GM18517 (cell line): ENCODE measurements around the gene AMELX.

ENCODE experiments used
- ATAC-seq: cut with Tn5 transposase; IDR thresholded peaks from one replicate; pipeline ENCODE4 v1.9.1; 2021; ENCODE audit warnings: mild to moderate bottlenecking, moderate library complexity; ENCODE audit not compliant: unreplicated experiment

AMELX gene

DNA sequence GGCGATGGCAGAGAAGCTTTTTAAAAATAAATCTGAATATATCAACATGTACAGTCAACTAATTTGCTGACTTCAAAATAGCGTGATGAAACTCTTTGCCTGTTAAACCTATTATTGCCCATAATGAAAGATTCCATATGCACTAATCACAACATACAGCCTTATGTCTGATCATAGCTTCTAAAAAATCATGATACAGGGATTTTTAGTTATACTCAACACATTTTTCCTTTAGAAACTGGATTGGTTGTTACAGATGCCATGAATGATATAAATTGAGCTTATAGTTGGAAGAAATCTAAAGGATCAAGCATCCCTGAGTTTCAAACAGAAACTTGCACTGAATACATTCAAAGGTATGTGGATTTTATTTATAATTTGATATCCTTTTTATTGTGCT is at the start of gene AMELX:
Gene AMELX, plus strand, starts transcription at position 301 of the 400 bp plus-strand sequence. CDS start 1,376 bp downstream, outside the sequence.
- no peak for ATAC-seq

DNA sequence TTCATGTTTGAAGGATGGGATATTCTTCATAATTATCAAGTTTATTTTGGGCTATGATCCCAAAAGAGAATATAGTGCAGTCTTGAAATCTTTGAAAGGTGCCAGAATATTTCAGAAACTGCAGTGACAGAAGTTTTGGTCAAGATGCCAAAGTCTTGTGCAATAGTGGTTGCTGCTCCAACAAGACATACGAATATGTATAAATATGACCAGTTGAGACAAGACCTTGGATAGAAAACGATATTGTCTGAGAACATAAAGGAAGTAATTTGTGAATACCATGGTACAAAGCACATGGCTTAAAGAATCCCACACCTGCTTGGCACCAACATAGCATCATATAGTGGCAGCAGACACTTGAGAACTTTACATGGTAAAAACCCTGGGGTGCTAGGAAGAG is 48.6 kb upstream of the AMELX start:
- no peak for ATAC-seq

DNA sequence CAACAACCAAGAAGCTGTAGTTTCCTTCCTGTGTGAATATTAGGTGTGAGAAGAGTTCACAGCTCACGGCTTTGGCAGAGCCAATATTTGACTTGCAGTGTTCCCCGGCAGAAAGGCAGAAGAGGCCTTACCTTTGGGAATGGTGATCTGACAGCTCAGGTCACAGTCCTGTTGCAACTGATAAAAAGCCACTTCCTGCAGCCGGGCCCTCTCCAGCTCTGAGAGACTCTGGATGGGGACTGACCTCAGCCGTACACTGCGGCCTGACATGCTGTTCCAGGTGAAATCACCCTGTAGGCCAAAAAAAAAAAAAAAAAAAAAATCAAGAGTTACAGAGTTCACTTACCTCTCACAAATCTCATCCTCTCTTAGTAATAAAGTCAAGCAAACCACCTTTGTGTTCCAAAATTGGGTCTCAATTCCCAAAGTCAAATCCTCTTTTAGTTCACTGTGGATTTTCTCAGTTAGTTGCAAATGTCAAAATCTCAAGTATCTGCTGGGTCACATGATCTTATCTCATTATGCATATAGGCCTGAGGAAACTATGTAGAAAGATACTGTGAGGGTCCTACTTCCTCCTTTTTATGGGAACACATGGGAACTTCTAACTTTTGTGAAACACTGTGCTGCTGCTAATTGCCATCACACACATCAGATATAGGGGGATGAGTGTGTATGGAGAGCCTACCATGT is 38.6 kb upstream of the AMELX start:
- ATAC-seq = no peak

DNA sequence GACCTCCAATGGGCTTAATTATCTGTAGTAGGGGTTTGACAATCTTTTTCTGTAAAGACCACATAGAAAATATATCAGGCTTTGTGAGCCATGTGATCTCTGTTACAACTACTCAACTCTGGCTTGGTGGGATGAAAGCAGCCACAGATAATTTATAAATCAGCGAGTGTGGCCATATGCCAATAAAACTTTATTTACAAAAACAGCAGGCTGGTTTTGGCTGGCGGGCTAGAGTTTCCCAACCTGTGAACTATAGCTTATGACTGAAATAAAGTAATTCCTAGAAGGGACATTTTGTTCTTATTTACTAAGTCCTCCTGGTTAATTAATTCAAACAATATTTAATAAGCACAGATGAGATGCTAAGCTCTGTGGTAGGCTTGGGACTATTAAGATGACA is 35.9 kb upstream of the AMELX start:
- ATAC-seq = no peak

DNA sequence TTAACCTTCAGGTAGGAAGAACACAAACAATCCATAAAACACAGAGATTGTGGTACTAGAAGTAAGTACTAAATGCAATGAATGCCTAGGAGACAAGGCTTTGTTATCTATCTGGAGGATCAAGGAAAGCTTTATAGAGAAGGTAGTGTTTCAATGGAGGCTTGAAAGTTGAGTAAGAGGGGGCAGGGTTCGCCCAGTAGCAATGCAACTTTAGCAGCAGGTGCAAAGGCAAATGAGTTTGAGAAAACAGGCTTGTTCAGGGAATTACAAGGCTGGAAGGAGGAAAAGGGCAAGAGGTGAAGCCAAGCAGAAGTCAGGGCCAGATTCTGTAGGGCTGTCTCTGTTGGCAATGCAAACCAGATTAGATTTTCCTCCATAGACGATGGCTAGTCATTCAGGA is 35.5 kb upstream of the AMELX start:
- no peak for ATAC-seq

DNA sequence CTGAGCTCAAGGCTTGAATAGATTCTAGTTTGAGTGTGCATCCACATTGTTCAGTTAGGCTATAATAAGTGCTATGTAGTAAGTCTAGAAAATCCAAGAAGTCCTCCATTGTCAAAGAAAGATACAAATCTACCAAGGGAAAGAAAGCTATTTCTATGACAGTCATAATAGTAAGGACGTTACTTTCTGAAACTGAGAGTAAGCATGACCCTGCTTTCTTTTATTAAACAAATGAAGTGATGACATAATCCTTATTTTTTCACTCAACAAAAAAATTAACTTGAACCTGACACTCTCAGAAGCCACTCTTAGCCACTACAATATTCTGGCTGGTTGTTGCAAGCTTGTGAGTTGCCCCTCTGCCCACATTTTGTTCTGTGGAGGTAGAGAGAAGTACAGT is 33.8 kb upstream of the AMELX start:
- ATAC-seq = no peak

DNA sequence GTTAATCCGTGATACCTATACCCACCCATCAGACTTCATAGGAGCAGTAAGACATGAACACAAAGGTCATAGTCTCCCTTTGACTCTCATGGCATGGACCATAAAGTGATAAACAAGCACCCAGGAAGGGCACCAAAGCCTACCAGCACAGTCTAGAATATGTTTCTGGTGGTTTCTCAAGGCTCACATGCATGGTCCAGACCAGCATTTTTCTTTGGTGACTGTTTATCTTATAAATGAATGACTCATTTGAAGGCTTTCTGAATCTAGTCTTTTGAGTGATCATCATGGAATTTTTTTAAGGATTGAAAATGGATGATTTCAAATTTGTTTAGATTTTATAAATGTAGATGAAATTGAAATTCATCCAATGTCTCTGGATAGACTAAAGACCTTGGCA is 32.0 kb upstream of the AMELX start:
- no peak for ATAC-seq

DNA sequence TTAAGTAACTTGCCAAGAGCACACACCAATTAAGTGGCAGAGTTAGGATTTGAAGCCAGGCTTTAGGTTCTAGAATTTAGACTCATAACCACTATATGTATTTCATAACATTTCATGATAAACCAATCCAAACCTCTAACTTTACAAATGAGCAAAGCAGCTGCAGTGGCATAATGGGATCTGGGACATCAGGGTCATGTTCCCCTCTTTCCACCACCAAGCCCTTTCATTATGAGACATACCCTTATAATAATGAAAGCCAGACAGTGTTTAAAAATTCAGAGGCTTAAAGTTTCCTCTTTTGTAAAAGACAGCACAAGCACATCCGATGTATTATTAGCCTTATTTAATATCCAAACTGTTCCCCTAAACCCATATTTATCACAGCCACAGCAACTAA is 28.3 kb upstream of the AMELX start:
- no peak for ATAC-seq

DNA sequence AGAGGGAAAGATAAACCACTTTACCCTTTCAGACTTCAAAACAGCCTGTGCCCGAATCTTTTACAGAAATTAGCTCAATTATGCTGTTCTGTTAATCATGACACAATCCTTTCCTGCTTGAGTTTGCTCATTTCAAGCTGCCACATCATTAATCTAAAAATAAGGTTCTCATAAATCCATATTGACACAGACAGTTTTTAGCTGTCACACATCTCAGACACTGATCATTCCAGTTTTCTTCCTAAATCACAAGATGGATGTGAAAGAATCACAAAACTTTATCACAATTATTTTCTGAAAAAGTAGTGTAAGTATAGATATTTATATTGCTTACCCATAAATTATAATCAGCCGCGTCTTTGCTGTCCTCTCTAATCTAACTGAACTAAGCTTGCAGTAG is 27.9 kb upstream of the AMELX start:
- ATAC-seq = no peak

DNA sequence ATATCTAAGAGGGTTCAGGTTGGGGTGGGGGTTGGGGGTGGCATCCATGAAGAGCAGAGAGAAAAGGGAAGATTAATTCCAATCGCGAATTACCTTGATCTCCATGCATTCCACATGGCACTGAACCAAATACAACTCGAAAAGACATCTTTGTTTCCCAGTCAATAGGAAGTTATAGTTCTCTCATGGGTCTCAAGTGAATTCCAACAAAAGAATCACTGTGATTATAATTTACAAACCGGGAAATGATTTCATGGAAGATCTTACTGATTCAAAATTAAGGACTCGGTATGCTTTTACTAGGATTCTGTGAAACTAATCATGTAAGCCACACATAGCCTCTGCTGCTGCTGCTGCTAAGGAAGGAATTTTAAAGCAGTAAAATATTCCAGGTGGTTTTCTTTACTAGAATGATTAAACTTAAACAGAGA is 26.6 kb upstream of the AMELX start:
- ATAC-seq = no peak

DNA sequence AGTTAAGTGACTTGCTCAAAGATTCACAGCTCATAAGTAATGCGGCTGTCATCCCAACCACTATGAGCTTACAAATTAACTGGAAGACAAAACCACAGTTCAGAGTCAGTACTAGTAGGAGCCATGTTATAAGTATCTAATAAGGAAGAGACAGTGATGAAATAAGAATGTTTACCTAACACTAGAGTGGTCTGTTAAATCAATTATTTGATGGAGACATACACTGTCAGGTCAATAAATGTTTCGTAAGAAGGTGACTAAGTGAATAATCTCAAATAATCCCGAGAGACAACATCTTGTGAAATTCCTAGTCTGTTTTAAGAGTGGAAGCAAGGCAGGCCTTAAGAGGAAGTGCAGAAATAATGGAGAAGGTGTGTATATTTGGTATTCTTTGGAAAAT is 25.8 kb upstream of the AMELX start:
- ATAC-seq = no peak

DNA sequence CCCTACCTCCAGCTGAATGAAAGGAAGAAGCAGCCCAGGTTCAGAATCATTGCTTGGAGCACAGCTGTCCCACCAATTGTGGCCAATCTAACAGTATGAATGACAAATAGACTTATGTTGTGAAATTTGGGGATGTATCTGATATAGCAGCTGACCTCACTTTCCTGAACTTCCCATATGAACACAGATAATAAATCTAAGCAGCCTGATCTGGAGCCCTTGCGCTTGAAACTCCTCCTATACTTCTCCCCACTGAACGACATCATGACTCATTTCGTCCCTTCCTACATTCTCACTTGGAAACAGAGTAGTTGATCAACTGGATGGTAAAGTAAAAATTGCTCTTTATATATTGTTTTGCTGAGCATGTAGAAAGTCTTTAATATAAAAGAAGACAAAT is 24.2 kb upstream of the AMELX start:
- no peak for ATAC-seq

DNA sequence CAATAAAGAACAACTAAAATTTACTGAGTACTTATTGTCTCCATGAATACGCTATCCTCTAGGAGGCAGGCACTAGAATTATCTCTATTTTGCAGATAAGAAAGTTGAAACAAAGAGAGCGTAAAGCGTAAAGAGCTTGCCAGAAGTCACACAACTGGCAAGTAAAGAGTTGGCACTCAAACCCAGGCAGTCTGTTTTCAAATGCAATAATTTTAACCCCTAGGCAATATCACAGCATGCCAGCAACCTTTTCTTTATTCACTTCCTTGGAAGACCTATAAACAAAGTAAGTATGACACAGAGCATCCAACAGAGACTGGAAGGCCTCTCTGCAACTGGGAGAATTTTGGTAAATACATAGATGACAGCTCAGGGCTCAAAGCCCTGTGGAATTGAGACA is 23.2 kb upstream of the AMELX start:
- no peak for ATAC-seq

DNA sequence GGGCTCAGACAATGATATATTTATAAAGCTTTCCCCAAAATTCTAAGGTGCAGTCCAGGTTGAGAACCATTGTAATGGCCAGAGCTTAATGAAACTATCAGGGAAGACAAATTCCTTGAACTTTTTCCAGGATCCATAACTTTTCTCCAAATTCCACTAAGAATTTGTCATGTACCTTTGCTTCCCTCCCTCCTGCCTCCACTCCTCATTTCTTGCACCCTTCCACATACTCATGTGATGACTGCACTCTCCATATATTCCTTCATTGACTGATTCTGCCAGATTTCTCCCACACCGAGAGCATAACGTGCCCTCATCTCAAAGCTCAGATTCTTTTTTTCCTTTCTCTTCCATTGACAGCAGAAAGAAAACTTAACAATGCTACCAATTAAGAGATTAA is 20.9 kb upstream of the AMELX start:
- ATAC-seq = no peak

DNA sequence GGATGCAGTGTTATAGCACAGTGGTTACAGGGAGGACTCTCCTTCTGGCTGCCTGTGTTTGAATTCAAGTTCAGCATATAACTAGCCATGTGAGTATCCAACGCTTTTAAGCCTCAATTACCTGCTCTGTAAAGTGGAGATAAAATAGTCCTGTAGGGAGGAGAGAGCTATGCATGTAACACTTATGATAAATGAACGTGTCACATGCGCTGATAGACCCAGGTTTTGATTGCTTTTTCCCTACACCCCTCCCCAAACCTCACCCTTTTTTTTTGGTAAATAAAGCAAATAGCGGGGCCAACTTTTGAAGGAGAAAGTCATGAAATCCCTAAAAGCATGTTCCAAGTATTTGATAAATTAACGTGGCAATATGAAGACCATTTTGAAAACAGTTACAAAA is 20.4 kb upstream of the AMELX start:
- no peak for ATAC-seq

DNA sequence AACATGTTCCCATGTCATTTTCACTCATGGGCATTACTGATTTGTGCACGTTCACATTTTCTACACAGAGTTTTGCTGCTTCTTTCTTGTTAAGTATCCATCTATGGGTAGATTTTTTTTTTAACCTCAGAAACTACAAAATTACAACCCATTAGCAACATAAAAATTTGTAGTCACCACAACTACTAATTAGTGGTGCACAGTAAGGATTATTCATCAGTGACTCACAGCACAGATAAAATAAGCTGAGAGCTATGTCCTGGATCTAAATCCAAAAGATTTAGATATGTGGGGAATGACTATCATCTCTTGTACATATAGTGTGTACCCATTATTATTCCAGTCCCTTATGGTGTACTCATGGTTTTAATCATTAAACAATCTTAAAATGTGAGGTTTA is 19.7 kb upstream of the AMELX start:
- no peak for ATAC-seq

DNA sequence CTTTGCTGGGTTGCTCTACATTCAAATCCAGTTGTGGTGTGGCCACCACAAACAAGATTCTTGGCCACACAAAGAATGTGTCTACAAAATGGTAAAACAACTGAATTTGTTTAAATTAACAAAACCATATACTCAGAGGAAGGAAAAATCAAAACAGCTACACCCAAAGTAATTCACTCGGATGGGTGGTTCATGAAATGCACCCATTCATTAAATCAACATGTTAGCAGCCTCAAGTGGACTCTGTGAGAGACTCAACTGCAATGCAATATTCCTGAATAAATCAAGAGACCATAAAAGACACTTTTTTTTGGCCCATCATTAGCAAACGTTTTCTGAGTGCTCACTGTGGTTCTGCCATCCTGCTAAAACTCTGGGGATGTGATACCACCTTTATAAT is 11.2 kb upstream of the AMELX start:
- no peak for ATAC-seq

DNA sequence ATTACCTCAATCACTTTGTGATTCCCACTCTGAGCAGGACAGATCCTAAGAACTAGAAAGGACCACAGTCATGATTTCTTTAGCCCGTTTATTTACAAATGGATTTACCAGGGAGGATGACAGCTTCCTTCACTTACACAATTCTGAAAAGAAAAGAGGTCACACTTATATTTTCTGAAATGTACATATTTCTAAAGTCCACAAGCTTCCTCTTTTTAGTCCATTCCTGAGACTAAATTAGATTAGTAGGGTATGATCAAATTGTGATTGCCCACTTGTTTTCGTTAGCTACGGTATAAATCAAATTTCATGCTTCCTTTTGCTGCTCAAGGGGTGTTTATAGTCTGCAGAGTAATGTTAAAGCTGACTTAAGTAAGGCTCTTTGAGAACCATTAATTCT is 7.6 kb upstream of the AMELX start:
- ATAC-seq = no peak

DNA sequence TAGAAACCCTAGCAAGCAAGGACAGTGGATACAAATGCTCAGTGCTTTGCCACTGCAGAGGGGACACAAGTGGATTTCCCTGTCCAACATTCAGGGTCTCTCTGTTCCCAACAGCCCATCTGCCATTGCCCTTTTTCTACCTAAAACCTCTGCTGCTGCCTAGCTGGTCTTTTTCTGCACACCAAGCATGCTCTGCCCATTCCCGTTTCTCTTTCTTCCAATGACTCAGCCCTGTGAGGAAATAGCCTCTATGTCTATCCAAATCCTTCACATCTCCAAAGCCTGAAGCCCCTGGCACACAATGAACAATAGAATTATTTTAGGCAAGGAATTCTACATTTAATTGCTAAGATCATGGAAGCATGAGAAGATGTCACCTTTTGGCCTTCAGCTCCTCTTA is 5.7 kb upstream of the AMELX start:
- no peak for ATAC-seq

DNA sequence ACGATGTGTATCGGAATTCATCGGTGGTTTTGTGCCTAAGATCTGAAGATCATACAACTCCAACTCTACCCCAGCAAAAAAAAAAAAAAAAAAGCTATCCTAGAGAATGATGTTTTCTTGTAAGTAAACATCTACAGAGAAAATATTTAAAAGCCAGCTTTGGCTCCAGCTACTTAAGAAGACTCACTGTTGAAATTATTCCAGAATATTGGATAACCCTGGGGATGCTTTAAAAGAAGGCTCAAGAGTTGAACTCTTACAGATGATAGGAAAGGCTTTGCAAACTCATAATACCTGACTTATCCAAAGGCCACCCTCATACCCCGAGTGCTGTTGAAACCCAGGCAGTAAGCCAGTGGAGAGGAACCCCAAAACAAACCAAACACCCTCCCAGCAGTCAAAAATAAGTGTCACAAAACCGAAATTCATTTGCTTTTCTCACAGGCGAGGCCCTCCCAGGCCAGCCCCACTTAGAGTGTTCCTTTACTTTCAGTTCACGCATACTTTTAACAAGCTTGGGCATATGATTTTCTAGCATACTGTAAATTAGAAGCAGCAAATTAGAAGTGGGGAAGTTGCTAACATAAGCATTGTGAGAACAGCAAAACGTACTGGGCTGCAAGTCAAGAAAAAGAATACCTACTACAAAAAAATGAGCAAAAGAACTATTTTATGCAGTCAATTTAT is 2.7 kb upstream of the AMELX start:
- ATAC-seq = no peak

DNA sequence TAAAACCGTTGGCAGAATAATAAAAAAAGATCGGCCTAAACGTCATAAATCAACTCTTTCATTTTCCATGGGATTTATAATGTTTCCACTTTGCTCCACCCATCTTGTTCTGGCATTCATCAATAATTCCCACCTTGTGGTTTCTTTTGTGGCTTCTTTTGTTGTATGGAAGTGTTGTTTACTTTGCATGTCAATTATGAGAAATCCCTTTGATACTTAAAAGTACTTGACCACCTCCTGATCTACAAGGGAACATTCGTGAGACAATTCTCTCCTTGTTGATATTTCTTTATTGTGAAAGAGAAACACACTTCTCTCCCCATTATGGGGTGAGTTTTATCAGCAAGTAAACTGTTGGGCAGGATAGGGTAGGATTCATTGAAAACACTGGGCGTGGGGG is 2.8 kb downstream of the AMELX start:
- ATAC-seq = no peak

DNA sequence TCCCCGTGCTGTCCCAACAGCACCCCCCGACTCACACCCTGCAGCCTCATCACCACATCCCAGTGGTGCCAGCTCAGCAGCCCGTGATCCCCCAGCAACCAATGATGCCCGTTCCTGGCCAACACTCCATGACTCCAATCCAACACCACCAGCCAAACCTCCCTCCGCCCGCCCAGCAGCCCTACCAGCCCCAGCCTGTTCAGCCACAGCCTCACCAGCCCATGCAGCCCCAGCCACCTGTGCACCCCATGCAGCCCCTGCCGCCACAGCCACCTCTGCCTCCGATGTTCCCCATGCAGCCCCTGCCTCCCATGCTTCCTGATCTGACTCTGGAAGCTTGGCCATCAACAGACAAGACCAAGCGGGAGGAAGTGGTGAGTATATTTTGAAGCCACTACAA is 5.4 kb downstream of the AMELX start:
- no peak for ATAC-seq

DNA sequence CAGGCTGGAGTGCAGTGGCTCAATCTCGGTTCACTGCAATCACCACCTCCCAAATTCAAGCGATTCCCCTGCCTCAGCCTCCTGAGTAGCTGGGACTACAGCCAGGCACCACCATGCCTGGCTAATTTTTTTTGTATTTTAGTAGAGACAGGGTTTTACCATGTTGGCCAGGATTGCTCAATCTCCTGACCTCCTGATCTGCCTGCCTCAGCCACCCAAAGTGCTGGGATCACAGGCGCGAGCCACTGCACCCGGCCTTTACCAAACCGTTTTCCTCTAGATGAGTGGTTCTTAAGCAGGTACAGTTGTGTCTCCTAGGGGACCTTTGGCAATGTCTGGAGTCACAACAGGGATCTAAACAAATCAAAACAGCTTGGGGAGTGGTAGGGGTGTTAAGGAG is 11.6 kb downstream of the AMELX start:
- no peak for ATAC-seq
